ENCODE results near the gene LRP1B. TPM values are rescaled to one million over a fixed set of nuclear protein-coding genes. Genes with fewer than 3 reads are reported as not detected.

LRP1B gene
- total and polyA plus RNA-seq, 5 donors from 2014 or later = not detected

DNA sequence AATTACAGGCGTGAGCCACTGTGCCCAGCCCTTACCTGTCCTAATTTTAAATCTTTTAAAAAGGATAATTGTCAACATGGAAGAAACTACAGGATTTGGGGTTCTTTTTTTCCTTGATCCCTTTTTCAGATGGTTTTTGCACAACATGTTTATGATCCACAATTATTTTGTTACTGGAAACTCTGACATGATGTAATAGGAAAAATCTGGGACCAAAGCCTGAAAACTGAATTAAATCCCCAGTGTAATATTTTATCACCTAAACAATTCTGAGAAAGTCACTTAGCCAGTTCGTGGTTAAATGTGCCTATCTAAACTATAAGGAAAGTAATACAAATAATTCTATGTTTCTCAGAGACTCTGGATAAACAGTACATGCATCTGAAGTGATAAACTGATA is 1649.7 kb downstream of the LRP1B start:
- Mint-ChIP-seq H3K4me3 (no peak overlapping the region), H3K27me3 (no peaks in the 10 kb centered on the region), H3K36me3 (no peaks in the 10 kb centered on the region), H3K9me3 (peaks cover 0 to 21% (median 3%) of the 10 kb centered on the region in 7 donors), H3K4me1 (no peaks in the 10 kb centered on the region), H3K27ac (no peak overlapping the region)
- H3K4me3 ChIP-seq (ENCODE audit: low read depth, low read length) = no peak overlapping the region
- H3K27me3 ChIP-seq (ENCODE audit: control insufficient read depth, insufficient read depth, low read length) = no peaks in the 10 kb centered on the region
- H3K4me1 ChIP-seq (ENCODE audit: control insufficient read depth, insufficient read depth, low read length, poor library complexity, severe bottlenecking) = no peaks in the 10 kb centered on the region
- ATAC-seq (ENCODE audit: low read depth in 2 of 2) = no peak
- no peak for DNase-seq
- H3K27ac ChIP-seq (ENCODE audit: insufficient read depth, low read length, poor library complexity, severe bottlenecking) = no peak overlapping the region
- no peaks in the 10 kb centered on the region for H3K36me3 ChIP-seq (ENCODE audit: control insufficient read depth, insufficient read depth, low read length)
- H3K9me3 ChIP-seq (ENCODE audit: control insufficient read depth in 2 of 2, low read length in 2 of 2) = no peaks in the 10 kb centered on the region

DNA sequence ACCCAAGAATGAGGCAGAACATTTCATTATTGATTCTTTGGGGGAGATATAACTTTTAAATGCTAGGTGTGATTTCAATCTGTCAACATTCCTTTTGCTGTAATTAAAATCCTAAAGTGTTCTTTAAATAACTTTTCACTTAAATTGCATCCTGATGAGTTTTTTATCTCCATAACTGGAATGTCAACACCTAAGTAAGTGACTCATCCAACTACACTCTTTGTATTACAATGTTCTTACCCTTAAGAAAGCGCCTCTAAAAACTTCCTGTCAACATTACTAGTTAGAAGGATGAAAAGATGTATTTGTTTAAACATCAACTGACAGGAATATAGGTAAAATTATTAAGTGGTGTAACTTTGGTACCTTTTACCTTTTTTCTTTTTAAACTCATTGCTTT is 1657.0 kb downstream of the LRP1B start:
- Mint-ChIP-seq H3K4me3 (no peak overlapping the region), H3K27ac (no peak overlapping the region), H3K27me3 (no peaks in the 10 kb centered on the region), H3K36me3 (no peaks in the 10 kb centered on the region), H3K9me3 (peaks cover 0 to 25% (median 7%) of the 10 kb centered on the region in 7 donors), H3K4me1 (no peaks in the 10 kb centered on the region)
- ATAC-seq (ENCODE audit: low read depth in 2 of 2) = no peak
- H3K27ac ChIP-seq (ENCODE audit: insufficient read depth, low read length, poor library complexity, severe bottlenecking) = no peak overlapping the region
- no peaks in the 10 kb centered on the region for H3K27me3 ChIP-seq (ENCODE audit: control insufficient read depth, insufficient read depth, low read length)
- H3K36me3 ChIP-seq (ENCODE audit: control insufficient read depth, insufficient read depth, low read length) = no peaks in the 10 kb centered on the region
- H3K4me1 ChIP-seq (ENCODE audit: control insufficient read depth, insufficient read depth, low read length, poor library complexity, severe bottlenecking) = no peaks in the 10 kb centered on the region
- DNase-seq = no peak
- H3K9me3 ChIP-seq (ENCODE audit: control insufficient read depth in 2 of 2, low read length in 2 of 2) = peaks cover 0 to 6% of the 10 kb centered on the region in 2 experiments
- no peak overlapping the region for H3K4me3 ChIP-seq (ENCODE audit: low read depth, low read length)

GRCh38 chr2:140472676-140473075 is 1658.1 kb downstream of the LRP1B start:
- Mint-ChIP-seq H3K27me3 (no peaks in the 10 kb centered on the region), H3K27ac (no peak overlapping the region), H3K9me3 (peaks cover 0 to 28% (median 8%) of the 10 kb centered on the region in 7 donors), H3K36me3 (no peaks in the 10 kb centered on the region), H3K4me3 (no peak overlapping the region), H3K4me1 (no peaks in the 10 kb centered on the region)
- H3K27ac ChIP-seq (ENCODE audit: insufficient read depth, low read length, poor library complexity, severe bottlenecking) = no peak overlapping the region
- no peak for ATAC-seq (ENCODE audit: low read depth in 2 of 2)
- H3K4me3 ChIP-seq (ENCODE audit: low read depth, low read length) = no peak overlapping the region
- DNase-seq = no peak
- no peaks in the 10 kb centered on the region for H3K27me3 ChIP-seq (ENCODE audit: control insufficient read depth, insufficient read depth, low read length)
- H3K36me3 ChIP-seq (ENCODE audit: control insufficient read depth, insufficient read depth, low read length) = no peaks in the 10 kb centered on the region
- H3K4me1 ChIP-seq (ENCODE audit: control insufficient read depth, insufficient read depth, low read length, poor library complexity, severe bottlenecking) = no peaks in the 10 kb centered on the region
- peaks cover 6 to 10% of the 10 kb centered on the region in 2 experiments for H3K9me3 ChIP-seq (ENCODE audit: control insufficient read depth in 2 of 2, low read length in 2 of 2)

DNA sequence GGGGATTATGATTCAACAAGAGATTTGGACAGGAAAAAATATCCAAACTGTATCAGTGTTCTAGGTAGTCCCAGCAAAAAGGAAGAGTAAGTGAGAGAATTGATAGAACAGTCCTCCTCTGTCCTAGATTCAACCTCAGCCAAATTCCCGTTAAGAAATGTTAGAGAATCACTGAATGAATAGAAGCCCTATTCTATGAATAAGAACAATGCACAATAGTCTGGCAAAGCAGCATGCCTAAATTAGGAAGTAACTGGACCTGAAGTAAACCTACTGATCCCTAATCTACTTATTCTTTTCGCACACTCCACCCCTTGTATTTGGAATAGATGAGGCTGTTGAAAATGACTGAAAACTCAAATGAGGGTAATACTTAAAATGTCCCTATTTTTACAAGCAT is 1665.5 kb downstream of the LRP1B start:
- H3K27me3 Mint-ChIP-seq = no peaks in the 10 kb centered on the region
- no peak overlapping the region for H3K4me3 ChIP-seq (ENCODE audit: low read depth, low read length)
- no peaks in the 10 kb centered on the region for H3K27me3 ChIP-seq (ENCODE audit: control insufficient read depth, insufficient read depth, low read length)
- peaks cover 2 to 24% (median 4%) of the 10 kb centered on the region in 7 donors for H3K9me3 Mint-ChIP-seq
- DNase-seq (no peak), ATAC-seq (ENCODE audit: low read depth in 2 of 2) (no peak)
- peaks cover 5 to 19% of the 10 kb centered on the region in 2 experiments for H3K9me3 ChIP-seq (ENCODE audit: control insufficient read depth in 2 of 2, low read length in 2 of 2)
- no peaks in the 10 kb centered on the region for H3K36me3 Mint-ChIP-seq
- H3K36me3 ChIP-seq (ENCODE audit: control insufficient read depth, insufficient read depth, low read length) = no peaks in the 10 kb centered on the region
- no peaks in the 10 kb centered on the region for H3K4me1 Mint-ChIP-seq
- no peak overlapping the region for H3K27ac ChIP-seq (ENCODE audit: insufficient read depth, low read length, poor library complexity, severe bottlenecking)
- H3K4me1 ChIP-seq (ENCODE audit: control insufficient read depth, insufficient read depth, low read length, poor library complexity, severe bottlenecking) = no peaks in the 10 kb centered on the region
- no peak overlapping the region for H3K27ac Mint-ChIP-seq
- no peak overlapping the region for H3K4me3 Mint-ChIP-seq

DNA sequence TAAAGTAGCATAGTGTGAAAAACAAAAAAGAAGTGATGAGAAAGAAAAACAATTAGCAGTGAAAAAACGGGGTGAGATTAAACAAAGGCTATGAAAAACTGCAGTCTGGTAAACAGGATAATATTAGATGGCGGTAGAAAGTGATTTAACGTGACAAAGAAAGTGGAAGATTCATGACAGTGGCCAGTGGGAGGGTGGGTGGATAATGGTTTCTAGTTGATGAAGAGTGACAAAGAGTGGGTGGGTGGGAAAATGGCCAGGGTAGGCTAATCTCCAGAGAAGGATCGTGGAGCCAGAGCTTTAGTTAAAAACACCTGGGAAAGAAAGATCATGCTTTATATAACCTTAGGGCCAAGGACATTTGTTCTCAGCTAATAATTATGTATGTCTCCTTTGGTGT is 1667.8 kb downstream of the LRP1B start:
- DNase-seq (no peak), ATAC-seq (ENCODE audit: low read depth in 2 of 2) (no peak)
- Mint-ChIP-seq H3K36me3 (no peaks in the 10 kb centered on the region), H3K4me3 (no peak overlapping the region), H3K27me3 (no peaks in the 10 kb centered on the region), H3K9me3 (peaks cover 2 to 21% (median 4%) of the 10 kb centered on the region in 7 donors), H3K27ac (no peak overlapping the region), H3K4me1 (no peaks in the 10 kb centered on the region)
- Histone ChIP-seq H3K27ac (ENCODE audit: insufficient read depth, low read length, poor library complexity, severe bottlenecking) (no peak overlapping the region), H3K27me3 (ENCODE audit: control insufficient read depth, insufficient read depth, low read length) (no peaks in the 10 kb centered on the region), H3K4me1 (ENCODE audit: control insufficient read depth, insufficient read depth, low read length, poor library complexity, severe bottlenecking) (no peaks in the 10 kb centered on the region), H3K36me3 (ENCODE audit: control insufficient read depth, insufficient read depth, low read length) (no peaks in the 10 kb centered on the region), H3K9me3 (ENCODE audit: control insufficient read depth in 2 of 2, low read length in 2 of 2) (peaks cover 5 to 12% of the 10 kb centered on the region in 2 experiments), H3K4me3 (ENCODE audit: low read depth, low read length) (no peak overlapping the region)

DNA sequence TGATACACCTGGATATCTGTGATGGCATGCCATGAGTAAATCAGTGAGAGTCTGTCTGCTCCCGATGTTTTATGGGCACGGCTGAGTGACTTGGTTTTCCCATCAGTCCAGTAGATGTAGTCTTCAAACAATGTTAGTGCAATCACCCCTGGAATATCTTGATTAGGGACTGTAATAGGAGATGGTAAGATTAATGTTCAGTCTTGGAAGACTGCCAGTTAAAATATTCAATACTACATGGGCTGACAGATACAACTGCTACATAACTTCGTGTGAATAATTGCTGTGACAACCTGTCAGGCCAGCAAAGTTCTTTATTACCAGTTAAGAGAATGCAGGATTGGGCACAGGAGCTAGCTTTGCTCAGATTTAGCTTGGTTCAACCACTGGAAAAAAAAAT is 1673.3 kb downstream of the LRP1B start:
- no peaks in the 10 kb centered on the region for H3K36me3 ChIP-seq (ENCODE audit: control insufficient read depth, insufficient read depth, low read length)
- H3K27me3 ChIP-seq (ENCODE audit: control insufficient read depth, insufficient read depth, low read length) = no peaks in the 10 kb centered on the region
- ATAC-seq (ENCODE audit: low read depth in 2 of 2) (no peak), DNase-seq (no peak)
- Mint-ChIP-seq H3K36me3 (no peaks in the 10 kb centered on the region), H3K4me1 (no peaks in the 10 kb centered on the region), H3K27me3 (no peaks in the 10 kb centered on the region), H3K27ac (no peak overlapping the region), H3K9me3 (peaks cover 0 to 6% (median 1%) of the 10 kb centered on the region in 7 donors), H3K4me3 (no peak overlapping the region)
- no peak overlapping the region for H3K27ac ChIP-seq (ENCODE audit: insufficient read depth, low read length, poor library complexity, severe bottlenecking)
- H3K4me3 ChIP-seq (ENCODE audit: low read depth, low read length) = no peak overlapping the region
- H3K9me3 ChIP-seq (ENCODE audit: control insufficient read depth in 2 of 2, low read length in 2 of 2) = peaks cover 2 to 5% of the 10 kb centered on the region in 2 experiments
- H3K4me1 ChIP-seq (ENCODE audit: control insufficient read depth, insufficient read depth, low read length, poor library complexity, severe bottlenecking) = no peaks in the 10 kb centered on the region

DNA sequence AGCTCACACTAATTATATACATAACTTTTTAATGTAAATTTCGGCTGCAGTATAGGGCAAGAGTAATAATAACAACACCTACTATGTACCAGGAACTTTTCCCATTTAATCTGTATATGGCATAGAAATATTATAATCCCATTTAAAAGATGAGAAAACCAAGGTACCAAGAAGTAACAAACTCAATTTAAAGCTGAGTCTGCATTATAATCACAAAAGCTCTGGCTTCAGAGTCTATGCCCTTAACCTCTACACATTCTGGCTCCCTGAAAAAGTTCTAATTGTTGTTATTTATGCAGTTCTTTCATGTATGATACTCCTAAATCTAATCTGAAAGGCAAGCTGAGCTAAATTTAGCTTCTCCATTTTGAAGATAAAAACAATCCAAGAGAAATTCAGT is 1675.5 kb downstream of the LRP1B start:
- H3K4me3 ChIP-seq (ENCODE audit: low read depth, low read length) = no peak overlapping the region

DNA sequence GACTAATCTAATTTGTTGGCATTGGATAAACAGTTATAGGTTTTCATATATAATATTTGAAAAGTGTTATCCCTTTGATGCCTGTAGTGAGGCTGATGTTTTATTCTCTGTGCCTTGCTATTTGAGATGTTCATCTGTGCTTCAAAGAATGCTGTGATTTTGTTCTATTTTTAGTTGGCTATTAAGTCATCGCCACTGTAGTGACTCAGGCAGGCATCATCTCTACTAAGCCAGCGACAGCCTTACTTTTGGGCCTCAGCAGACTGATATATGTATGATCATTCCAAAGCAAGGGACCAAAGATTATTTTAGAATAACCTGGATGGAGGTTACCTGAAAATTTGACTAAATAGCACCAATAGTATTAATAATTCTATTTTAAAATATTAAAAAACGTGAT is 1676.1 kb downstream of the LRP1B start:
- H3K27me3 Mint-ChIP-seq = no peaks in the 10 kb centered on the region

More for the DNA sequence above, 1675.5 kb downstream of the LRP1B start:
- DNase-seq (no peak), ATAC-seq (ENCODE audit: low read depth in 2 of 2) (no peak)
- no peak overlapping the region for H3K4me3 Mint-ChIP-seq
- Histone ChIP-seq H3K4me1 (ENCODE audit: control insufficient read depth, insufficient read depth, low read length, poor library complexity, severe bottlenecking) (no peaks in the 10 kb centered on the region), H3K27ac (ENCODE audit: insufficient read depth, low read length, poor library complexity, severe bottlenecking) (no peak overlapping the region), H3K36me3 (ENCODE audit: control insufficient read depth, insufficient read depth, low read length) (no peaks in the 10 kb centered on the region), H3K9me3 (ENCODE audit: control insufficient read depth in 2 of 2, low read length in 2 of 2) (no peaks in the 10 kb centered on the region), H3K27me3 (ENCODE audit: control insufficient read depth, insufficient read depth, low read length) (no peaks in the 10 kb centered on the region)
- no peak overlapping the region for H3K27ac Mint-ChIP-seq
- peaks cover 0 to 9% (median 1%) of the 10 kb centered on the region in 7 donors for H3K9me3 Mint-ChIP-seq
- H3K27me3 Mint-ChIP-seq = no peaks in the 10 kb centered on the region
- H3K4me1 Mint-ChIP-seq = no peaks in the 10 kb centered on the region
- no peaks in the 10 kb centered on the region for H3K36me3 Mint-ChIP-seq

More for the DNA sequence above, 1676.1 kb downstream of the LRP1B start:
- H3K9me3 Mint-ChIP-seq = peaks cover 0 to 15% (median 2%) of the 10 kb centered on the region in 7 donors
- H3K36me3 ChIP-seq (ENCODE audit: control insufficient read depth, insufficient read depth, low read length) = no peaks in the 10 kb centered on the region
- H3K4me3 ChIP-seq (ENCODE audit: low read depth, low read length) = no peak overlapping the region
- H3K27ac ChIP-seq (ENCODE audit: insufficient read depth, low read length, poor library complexity, severe bottlenecking) = no peak overlapping the region
- H3K27me3 ChIP-seq (ENCODE audit: control insufficient read depth, insufficient read depth, low read length) = no peaks in the 10 kb centered on the region
- DNase-seq (no peak), ATAC-seq (ENCODE audit: low read depth in 2 of 2) (no peak)
- no peaks in the 10 kb centered on the region for H3K9me3 ChIP-seq (ENCODE audit: control insufficient read depth in 2 of 2, low read length in 2 of 2)
- no peaks in the 10 kb centered on the region for H3K4me1 ChIP-seq (ENCODE audit: control insufficient read depth, insufficient read depth, low read length, poor library complexity, severe bottlenecking)
- no peak overlapping the region for H3K27ac Mint-ChIP-seq
- H3K4me1 Mint-ChIP-seq = no peaks in the 10 kb centered on the region
- H3K36me3 Mint-ChIP-seq = no peaks in the 10 kb centered on the region
- H3K4me3 Mint-ChIP-seq = no peak overlapping the region

Measured in CD4-positive, CD25-positive, alpha-beta regulatory T cell (primary cell).